Caco-2 (cell line): ENCODE results near the gene BLTP2. TPM values are rescaled to one million over a fixed set of nuclear protein-coding genes. Genes with fewer than 3 reads are reported as not detected.

Source experiments
- BruUV-seq: library from RNA; stranded (reverse); fragments of 400-500 nt; replicated peaks from 2 replicates; lab custom pipeline; 2021; lab: Mats Ljungman, UMichigan
- CTCF ChIA-PET: fragments of 300-600 bp; sonication (Branson Sonifier 250); formaldehyde crosslinking; loops from one replicate; lab custom pipeline; 2022; ENCODE audit warnings: antibody characterized with exemption; lab: Charles Lee
- POLR2A ChIA-PET: fragments of 300-600 bp; sonication (Branson Sonifier 250); formaldehyde crosslinking; loops from one replicate; lab custom pipeline; 2022; ENCODE audit warnings: antibody characterized with exemption; lab: Charles Lee
- DNase-seq, 2 experiments: peaks; one replicate each; pipeline versions ENCODE4 v3.0.0 to v3.0.0-alpha.2; 2020 to 2022
- H3K27me3 ChIP-seq: replicated peaks from 2 replicates; pipeline ENCODE4 v1.6.0; 2011; ENCODE audit warnings: low read length; ENCODE audit not compliant: control insufficient read depth, insufficient read depth
- H3K36me3 ChIP-seq: 2 replicates; pipeline ENCODE4 v1.5.1; 2011; ENCODE audit warnings: low read length; ENCODE audit not compliant: control insufficient read depth, insufficient read depth
- H3K4me1 ChIP-seq: fragments of 250-450 bp; sonication (Bioruptor Pico); 2 replicates; pipeline ENCODE4 v1.5.1; 2020; ENCODE audit warnings: mild to moderate bottlenecking
- H3K4me3 ChIP-seq: 2 replicates; pipeline ENCODE4 v1.5.1; 2011; ENCODE audit warnings: low read depth, mild to moderate bottlenecking, control low read depth, low read length
- H3K9me3 ChIP-seq: fragments of 250-450 bp; sonication (Bioruptor Pico); 2 replicates; pipeline ENCODE4 v1.5.1; 2020; ENCODE audit warnings: mild to moderate bottlenecking, moderate library complexity
- H3K27ac Mint-ChIP-seq: one replicate; pipeline ENCODE4 v1.8.0; 2022; ENCODE audit warnings: mixed read lengths; ENCODE audit not compliant: unreplicated experiment
- H3K27me3 Mint-ChIP-seq: one replicate; pipeline ENCODE4 v1.8.0; 2022; ENCODE audit warnings: mixed read lengths; ENCODE audit not compliant: insufficient read depth, unreplicated experiment
- H3K36me3 Mint-ChIP-seq: one replicate; pipeline ENCODE4 v1.8.0; 2022; ENCODE audit warnings: mild to moderate bottlenecking, mixed read lengths; ENCODE audit not compliant: insufficient read depth, unreplicated experiment
- H3K4me1 Mint-ChIP-seq: one replicate; pipeline ENCODE4 v1.8.0; 2022; ENCODE audit warnings: low read depth, mixed read lengths; ENCODE audit not compliant: unreplicated experiment
- H3K4me3 Mint-ChIP-seq: one replicate; pipeline ENCODE4 v1.8.0; 2022; ENCODE audit warnings: mild to moderate bottlenecking, moderate library complexity, mixed read lengths; ENCODE audit not compliant: unreplicated experiment
- H3K9me3 Mint-ChIP-seq: one replicate; pipeline ENCODE4 v1.8.0; 2022; ENCODE audit warnings: mixed read lengths; ENCODE audit not compliant: unreplicated experiment
- intact Hi-C: fragments of 100-400 bp; cut with micrococcal nuclease; formaldehyde crosslinking; loops from one replicate; pipeline ENCODE4 v1.10.0; 2022; ENCODE audit not compliant: unreplicated experiment
- total RNA-seq: library from RNA; stranded (reverse); gene quantifications from 2 replicates; pipeline ENCODE4 v1.2.3, GENCODE V29; 2022
- TF ChIP-seq, protein P1 (sequence below), 2 experiments: fragments of 200-600 bp in 1 of 2; IDR thresholded peaks; 1 replicate in 1 of 2; 2 replicates in 1 of 2; pipeline versions ENCODE4 v1.5.1 to v1.8.0; 2011 to 2022; ENCODE audit warnings: antibody characterized with exemption in 1 of 2, control low read depth in 1 of 2, inconsistent platforms in 1 of 2, low read depth in 1 of 2, low read length in 1 of 2, mild to moderate bottlenecking in 1 of 2, moderate library complexity in 1 of 2; ENCODE audit not compliant: insufficient read depth in 1 of 2, severe bottlenecking in 1 of 2, unreplicated experiment in 1 of 2

The BLTP2 gene
- total RNA-seq, 1 experiment from 2014 or later = 154 TPM

DNA sequence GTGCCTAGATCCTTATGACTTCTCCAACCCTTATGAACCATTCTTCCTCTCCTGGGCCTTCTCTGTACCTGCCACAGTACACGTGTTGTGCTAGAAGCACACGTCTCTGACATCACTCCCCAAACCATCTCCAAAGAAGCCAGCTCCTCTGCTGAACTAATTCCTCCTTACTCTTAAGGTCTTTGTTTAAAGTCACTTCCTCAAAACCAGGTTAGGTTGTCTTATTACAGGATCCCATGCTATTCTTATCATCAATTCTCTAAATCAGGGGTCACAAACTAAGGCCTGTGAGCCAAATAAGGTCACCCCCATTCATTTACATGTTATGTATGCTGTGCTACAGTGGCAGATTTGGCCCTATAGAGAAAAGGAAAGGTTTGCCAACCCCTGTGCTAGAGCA lies 21.0 kb upstream of the BLTP2 start:
- no peaks in the 10 kb centered on the region for H3K27me3 Mint-ChIP-seq

DNA sequence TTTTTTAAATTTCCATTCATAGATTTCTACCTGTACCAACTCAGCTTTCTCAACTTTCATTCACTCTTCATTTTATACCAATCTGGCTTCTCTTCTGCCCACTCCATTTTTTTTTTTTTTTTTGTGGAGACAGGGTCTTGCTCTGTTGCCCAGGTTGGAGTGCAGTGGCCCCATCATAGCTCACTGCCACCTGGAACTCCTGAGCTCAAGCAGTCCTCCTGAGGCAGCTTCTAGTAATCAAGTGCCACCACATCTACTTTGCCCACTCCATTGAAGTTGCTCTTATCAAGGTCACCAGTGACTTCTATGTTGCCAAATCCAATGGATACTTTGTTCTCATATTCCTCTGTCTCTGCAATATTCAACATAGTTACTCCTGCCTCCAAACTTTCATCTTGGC lies 18.8 kb upstream of the BLTP2 start:
- peak overlapping the region; percentile 89 for H3K4me3 Mint-ChIP-seq
- BruUV-seq = no TSS peak
- TF ChIP-seq, protein P1, sequence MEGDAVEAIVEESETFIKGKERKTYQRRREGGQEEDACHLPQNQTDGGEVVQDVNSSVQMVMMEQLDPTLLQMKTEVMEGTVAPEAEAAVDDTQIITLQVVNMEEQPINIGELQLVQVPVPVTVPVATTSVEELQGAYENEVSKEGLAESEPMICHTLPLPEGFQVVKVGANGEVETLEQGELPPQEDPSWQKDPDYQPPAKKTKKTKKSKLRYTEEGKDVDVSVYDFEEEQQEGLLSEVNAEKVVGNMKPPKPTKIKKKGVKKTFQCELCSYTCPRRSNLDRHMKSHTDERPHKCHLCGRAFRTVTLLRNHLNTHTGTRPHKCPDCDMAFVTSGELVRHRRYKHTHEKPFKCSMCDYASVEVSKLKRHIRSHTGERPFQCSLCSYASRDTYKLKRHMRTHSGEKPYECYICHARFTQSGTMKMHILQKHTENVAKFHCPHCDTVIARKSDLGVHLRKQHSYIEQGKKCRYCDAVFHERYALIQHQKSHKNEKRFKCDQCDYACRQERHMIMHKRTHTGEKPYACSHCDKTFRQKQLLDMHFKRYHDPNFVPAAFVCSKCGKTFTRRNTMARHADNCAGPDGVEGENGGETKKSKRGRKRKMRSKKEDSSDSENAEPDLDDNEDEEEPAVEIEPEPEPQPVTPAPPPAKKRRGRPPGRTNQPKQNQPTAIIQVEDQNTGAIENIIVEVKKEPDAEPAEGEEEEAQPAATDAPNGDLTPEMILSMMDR (IDR thresholded peaks at IDR 0.05; ENCODE audit: insufficient read depth in 1 of 2, low read depth in 1 of 2, low read length in 1 of 2, severe bottlenecking in 1 of 2, unreplicated experiment in 1 of 2) = no peak
- H3K36me3 Mint-ChIP-seq = peaks cover 66% of the 10 kb centered on the region
- no peak for DNase-seq
- peaks cover 31% of the 10 kb centered on the region for H3K4me1 Mint-ChIP-seq
- H3K36me3 ChIP-seq = no peaks in the 10 kb centered on the region; the same call in 1 of the 2 replicates
- H3K27me3 ChIP-seq = no peaks in the 10 kb centered on the region
- ChIA-PET CTCF (no interaction called here), POLR2A (no interaction called here)
- H3K9me3 ChIP-seq = no peaks in the 10 kb centered on the region
- H3K4me1 ChIP-seq = peaks cover 14% of the 10 kb centered on the region; the same call in 1 of the 2 replicates
- no peaks in the 10 kb centered on the region for H3K9me3 Mint-ChIP-seq
- intact Hi-C loops = no loop called here
- no peaks in the 10 kb centered on the region for H3K27me3 Mint-ChIP-seq
- H3K4me3 ChIP-seq = no peak overlapping the region
- H3K27ac Mint-ChIP-seq = peak overlapping the region; percentile 95

More for the DNA sequence above, 21.0 kb upstream of the BLTP2 start:
- no peak overlapping the region for H3K4me3 Mint-ChIP-seq
- intact Hi-C loops = no loop called here
- H3K36me3 ChIP-seq = no peaks in the 10 kb centered on the region; the same call in 1 of the 2 replicates
- DNase-seq = peak in 1 of 2 experiments; percentile 12
- no peaks in the 10 kb centered on the region for H3K27me3 ChIP-seq
- H3K27ac Mint-ChIP-seq = no peak overlapping the region
- H3K4me3 ChIP-seq = no peak overlapping the region
- no TSS peak for BruUV-seq
- H3K9me3 Mint-ChIP-seq = no peaks in the 10 kb centered on the region
- TF ChIP-seq, protein P1 (IDR thresholded peaks at IDR 0.05; ENCODE audit: insufficient read depth in 1 of 2, low read depth in 1 of 2, low read length in 1 of 2, severe bottlenecking in 1 of 2, unreplicated experiment in 1 of 2) = no peak
- peaks cover 25% of the 10 kb centered on the region for H3K4me1 Mint-ChIP-seq
- H3K4me1 ChIP-seq = peaks cover 7% of the 10 kb centered on the region; the same call in 1 of the 2 replicates
- H3K36me3 Mint-ChIP-seq = peaks cover 59% of the 10 kb centered on the region
- H3K9me3 ChIP-seq = no peaks in the 10 kb centered on the region
- POLR2A ChIA-PET = no interaction called here
- CTCF ChIA-PET = no interaction called here

DNA sequence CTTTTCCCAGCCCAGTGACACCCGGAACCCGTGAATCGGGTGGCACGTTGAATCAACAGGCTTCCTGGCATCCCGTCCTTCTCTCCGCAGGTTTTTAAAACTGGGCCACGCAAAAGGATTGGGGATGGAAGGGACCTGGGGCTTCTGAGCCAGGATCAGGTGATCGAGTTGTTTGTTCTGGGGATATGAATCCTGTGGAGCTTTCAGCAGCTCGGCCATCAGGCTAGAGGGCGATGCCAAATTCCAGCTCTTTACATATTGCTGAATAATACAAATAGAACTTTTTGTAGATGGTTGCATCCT lies 17.5 kb upstream of the BLTP2 start:
- Histone ChIP-seq H3K9me3 (no peaks in the 10 kb centered on the region), H3K27me3 (no peaks in the 10 kb centered on the region), H3K4me3 (peak overlapping the region; percentile 80), H3K36me3 (peaks cover 2% of the 10 kb centered on the region; the same call in 1 of the 2 replicates), H3K4me1 (peaks cover 14% of the 10 kb centered on the region; the same call in 1 of the 2 replicates)
- intact Hi-C loops = loop anchor here (1.0 kb wide), 2 partner anchors 17 to 36 kb away; partner anchors contain the start of gene BLTP2
- Mint-ChIP-seq H3K27ac (peak overlapping the region; percentile 95), H3K27me3 (no peaks in the 10 kb centered on the region), H3K36me3 (peaks cover 73% of the 10 kb centered on the region), H3K4me1 (peaks cover 31% of the 10 kb centered on the region), H3K9me3 (no peaks in the 10 kb centered on the region), H3K4me3 (peak overlapping the region; percentile 89)
- ChIA-PET POLR2A (interaction anchor here (0.6 to 2.2 kb wide), 16 partner anchors 9 to 223 kb away, joined by 3 to 27 read pairs (median 5); partner anchors contain the start of genes ALDOC, BLTP2, FAM222B and NEK8), CTCF (interaction anchor here (0.9 to 2.5 kb wide), 5 partner anchors 10 to 64 kb away, joined by 3 to 26 read pairs (median 5); partner anchors contain the start of genes BLTP2 and TLCD1)
- TF ChIP-seq, protein P1 (IDR thresholded peaks at IDR 0.05; ENCODE audit: insufficient read depth in 1 of 2, low read depth in 1 of 2, low read length in 1 of 2, severe bottlenecking in 1 of 2, unreplicated experiment in 1 of 2) = no peak
- DNase-seq = no peak
- BruUV-seq = TSS peak; percentile 61
